Trophoblast cell (in vitro differentiated cells and primary cell): ENCODE results near the gene INTS3.

Experiments
- DNase-seq, 2 donors: peaks; one replicate each; pipeline ENCODE4 v3.0.0-alpha.2; 2016
- H2AFZ ChIP-seq: 2 replicates; pipeline ENCODE4 v1.6.1; 2013; ENCODE audit warnings: low read length, moderate library complexity, mild to moderate bottlenecking; ENCODE audit not compliant: insufficient read depth, poor library complexity
- H2AK5ac ChIP-seq: 2 replicates; pipeline ENCODE4 v1.6.1; 2013; ENCODE audit warnings: mild to moderate bottlenecking, low read length
- H2BK120ac ChIP-seq: 2 replicates; pipeline ENCODE4 v1.6.1; 2013; ENCODE audit warnings: low read length, mild to moderate bottlenecking, moderate library complexity; ENCODE audit not compliant: insufficient read depth, poor library complexity
- H2BK12ac ChIP-seq: 2 replicates; pipeline ENCODE4 v1.6.1; 2013; ENCODE audit warnings: mild to moderate bottlenecking, low read length, moderate library complexity
- H2BK5ac ChIP-seq: 2 replicates; pipeline ENCODE4 v1.6.1; 2013; ENCODE audit warnings: low read length, low read depth, moderate library complexity, mild to moderate bottlenecking; ENCODE audit not compliant: poor library complexity
- H3K14ac ChIP-seq: 2 replicates; pipeline ENCODE4 v1.6.1; 2013; ENCODE audit warnings: mild to moderate bottlenecking, low read length
- H3K18ac ChIP-seq: 2 replicates; pipeline ENCODE4 v1.6.1; 2013; ENCODE audit warnings: mild to moderate bottlenecking, low read length
- H3K23ac ChIP-seq: 2 replicates; pipeline ENCODE4 v1.6.1; 2013; ENCODE audit warnings: low read length
- H3K27ac ChIP-seq: 2 replicates; pipeline ENCODE4 v1.5.1; 2013; ENCODE audit warnings: low read depth, mild to moderate bottlenecking, inconsistent platforms, low read length, moderate library complexity
- H3K27me3 ChIP-seq: 2 replicates; pipeline ENCODE4 v1.6.1; 2013; ENCODE audit warnings: inconsistent platforms, mild to moderate bottlenecking, low read length, moderate library complexity; ENCODE audit not compliant: insufficient read depth
- H3K36me3 ChIP-seq, 2 experiments: 1 replicate in 1 of 2; 2 replicates in 1 of 2; pipeline ENCODE4 v1.6.1; 2013; ENCODE audit warnings: low read length in 2 of 2, mild to moderate bottlenecking in 2 of 2, moderate library complexity in 1 of 2; ENCODE audit not compliant: insufficient read depth in 2 of 2, control insufficient read depth in 1 of 2
- H3K4ac ChIP-seq: 2 replicates; pipeline ENCODE4 v1.6.1; 2013; ENCODE audit warnings: low read depth, mild to moderate bottlenecking, low read length, moderate library complexity
- H3K4me1 ChIP-seq, 2 experiments: 1 replicate in 1 of 2; 2 replicates in 1 of 2; pipeline ENCODE4 v1.6.1; 2013; ENCODE audit warnings: low read length in 2 of 2, mild to moderate bottlenecking in 2 of 2, moderate library complexity in 1 of 2; ENCODE audit not compliant: insufficient read depth in 2 of 2, control insufficient read depth in 1 of 2
- H3K4me2 ChIP-seq: 2 replicates; pipeline ENCODE4 v1.6.1; 2013; ENCODE audit warnings: inconsistent platforms, mild to moderate bottlenecking, low read length, moderate library complexity
- H3K4me3 ChIP-seq: 2 replicates; pipeline ENCODE4 v1.5.1; 2013; ENCODE audit warnings: mild to moderate bottlenecking, low read depth, low read length, inconsistent platforms
- H3K79me1 ChIP-seq: one replicate; pipeline ENCODE4 v1.6.1; 2013; ENCODE audit warnings: low read length
- H3K79me2 ChIP-seq: 2 replicates; pipeline ENCODE4 v1.6.1; 2013; ENCODE audit warnings: low read length, mild to moderate bottlenecking; ENCODE audit not compliant: control insufficient read depth, insufficient read depth, poor library complexity
- H3K9ac ChIP-seq: 2 replicates; pipeline ENCODE4 v1.6.1; 2013; ENCODE audit warnings: mild to moderate bottlenecking, low read length
- H3K9me3 ChIP-seq: 2 replicates; pipeline ENCODE4 v1.6.1; 2013; ENCODE audit warnings: low read depth, mild to moderate bottlenecking, control low read depth, inconsistent platforms, low read length; ENCODE audit not compliant: insufficient read depth
- H4K12ac ChIP-seq: 2 replicates; pipeline ENCODE4 v1.6.1; 2013; ENCODE audit warnings: low read depth, mild to moderate bottlenecking, low read length, moderate library complexity
- H4K8ac ChIP-seq: 2 replicates; pipeline ENCODE4 v1.6.1; 2013; ENCODE audit warnings: low read depth, mild to moderate bottlenecking, low read length, moderate library complexity
- H4K91ac ChIP-seq: one replicate; pipeline ENCODE4 v1.6.1; 2013; ENCODE audit warnings: low read depth, mild to moderate bottlenecking, low read length, moderate library complexity
- WGBS: extraction: QIAGEN DNeasy Blood & Tissue Kit; methylation state at CpG from one replicate; pipeline ENCODE4 v1.1.7; 2013; ENCODE audit warnings: missing lambda C conversion rate; ENCODE audit not compliant: insufficient read length, insufficient coverage; ENCODE audit errors: extremely low coverage; 5-methylcytosine and 5-hydroxymethylcytosine counted together

The INTS3 gene

GRCh38 chr1:153728305-153729066, 636 bp downstream of the INTS3 start:
- Histone ChIP-seq H3K9ac (peak overlapping the region; percentile 98), H3K36me3 (no peaks in the 10 kb centered on the region), H3K23ac (no peak overlapping the region), H3K79me2 (peaks cover 7% of the 10 kb centered on the region), H2AFZ (peak overlapping the region; percentile 21), H3K27me3 (no peaks in the 10 kb centered on the region), H2BK5ac (peak overlapping the region; percentile 81), H4K8ac (peak overlapping the region; percentile 94), H3K14ac (peak overlapping the region; percentile 92), H3K9me3 (no peaks in the 10 kb centered on the region), H3K27ac (peak overlapping the region; percentile 76), H2BK12ac (peak overlapping the region; percentile 29), H3K4me3 (peak overlapping the region; percentile 79), H4K91ac (peak overlapping the region; percentile 97), H3K4me1 (peaks cover 3 to 5% of the 10 kb centered on the region in 2 experiments), H3K4me2 (peak overlapping the region; percentile 98), H3K79me1 (peaks cover 9% of the 10 kb centered on the region), H2BK120ac (peak overlapping the region; percentile 87), H4K12ac (peak overlapping the region; percentile 90), H3K18ac (peak overlapping the region; percentile 84), H3K4ac (peak overlapping the region; percentile 93), H2AK5ac (peak overlapping the region; percentile 63)
- WGBS, result no CpG with 5 or more reads among the region's 19 CpGs
- peak in 1 of 2 donors; percentile 28 for DNase-seq

- no peak overlapping the region for H4K91ac ChIP-seq
- H4K12ac ChIP-seq, result no peak overlapping the region
- no peak overlapping the region for H3K4ac ChIP-seq
- no peak overlapping the region for H3K4me3 ChIP-seq
- no peak overlapping the region for H3K9ac ChIP-seq
- no peak overlapping the region for H4K8ac ChIP-seq
- no peak overlapping the region for H3K27ac ChIP-seq
- no peak overlapping the region for H3K4me2 ChIP-seq
- H2AK5ac ChIP-seq, result no peak overlapping the region
- no peak overlapping the region for H2AFZ ChIP-seq
- no peaks in the 10 kb centered on the region for H3K9me3 ChIP-seq
- peaks cover 9% of the 10 kb centered on the region for H3K79me1 ChIP-seq
- H2BK12ac ChIP-seq, result no peak overlapping the region
- H3K14ac ChIP-seq, result no peak overlapping the region
- H3K79me2 ChIP-seq, result peaks cover 7% of the 10 kb centered on the region
- H2BK120ac ChIP-seq, result no peak overlapping the region
- no peaks in the 10 kb centered on the region for H3K36me3 ChIP-seq
- no peak for DNase-seq
- H2BK5ac ChIP-seq, result no peak overlapping the region
- peaks cover 3 to 5% of the 10 kb centered on the region in 2 experiments for H3K4me1 ChIP-seq
- no peak overlapping the region for H3K23ac ChIP-seq
- no peaks in the 10 kb centered on the region for H3K27me3 ChIP-seq
- WGBS, result no CpG with 5 or more reads among the region's 5 CpGs
- no peak overlapping the region for H3K18ac ChIP-seq
Observed at GRCh38 chr1:153730468-153730988, 2.7 kb downstream of the INTS3 start.

- Histone ChIP-seq H3K79me1 (no peaks in the 10 kb centered on the region), H2AK5ac (no peak overlapping the region), H3K79me2 (no peaks in the 10 kb centered on the region), H3K4me3 (no peak overlapping the region), H2AFZ (no peak overlapping the region), H2BK120ac (no peak overlapping the region), H3K4me1 (peaks cover 3 to 5% of the 10 kb centered on the region in 2 experiments), H2BK5ac (no peak overlapping the region), H4K91ac (no peak overlapping the region), H4K12ac (no peak overlapping the region), H2BK12ac (no peak overlapping the region), H3K36me3 (no peaks in the 10 kb centered on the region), H3K23ac (no peak overlapping the region), H3K9me3 (no peaks in the 10 kb centered on the region), H3K4ac (no peak overlapping the region), H3K4me2 (no peak overlapping the region), H3K14ac (no peak overlapping the region), H3K18ac (no peak overlapping the region), H3K27me3 (no peaks in the 10 kb centered on the region), H3K27ac (no peak overlapping the region), H3K9ac (no peak overlapping the region), H4K8ac (no peak overlapping the region)
- DNase-seq, result no peak
- WGBS, result no CpG with 5 or more reads among the region's 1 CpG
Observed at GRCh38 chr1:153733970-153734369, 6.1 kb downstream of the INTS3 start.

- H3K79me2 ChIP-seq, result no peaks in the 10 kb centered on the region
- no peak overlapping the region for H3K4me2 ChIP-seq
- no peak overlapping the region for H3K27ac ChIP-seq
- no peak overlapping the region for H3K18ac ChIP-seq
- WGBS, result no CpG with 5 or more reads among the region's 3 CpGs
- H3K23ac ChIP-seq, result no peak overlapping the region
- no peak overlapping the region for H4K91ac ChIP-seq
- peak in 1 of 2 donors; percentile 12 for DNase-seq
- no peak overlapping the region for H2BK120ac ChIP-seq
- no peak overlapping the region for H3K14ac ChIP-seq
- H3K4ac ChIP-seq, result no peak overlapping the region
- H3K9me3 ChIP-seq, result no peaks in the 10 kb centered on the region
- no peak overlapping the region for H3K4me3 ChIP-seq
- H4K12ac ChIP-seq, result no peak overlapping the region
- H3K9ac ChIP-seq, result no peak overlapping the region
- no peak overlapping the region for H4K8ac ChIP-seq
- no peak overlapping the region for H2AK5ac ChIP-seq
- no peak overlapping the region for H2BK5ac ChIP-seq
- peaks cover 0 to 2% of the 10 kb centered on the region in 2 experiments for H3K4me1 ChIP-seq
- H2BK12ac ChIP-seq, result no peak overlapping the region
- H2AFZ ChIP-seq, result no peak overlapping the region
- H3K36me3 ChIP-seq, result peaks cover 0 to 2% of the 10 kb centered on the region in 2 experiments
- H3K27me3 ChIP-seq, result no peaks in the 10 kb centered on the region
- H3K79me1 ChIP-seq, result no peaks in the 10 kb centered on the region
Observed at GRCh38 chr1:153734396-153735089, 6.7 kb downstream of the INTS3 start.
